ENCODE measurements around the gene COPS7B.

DNA sequence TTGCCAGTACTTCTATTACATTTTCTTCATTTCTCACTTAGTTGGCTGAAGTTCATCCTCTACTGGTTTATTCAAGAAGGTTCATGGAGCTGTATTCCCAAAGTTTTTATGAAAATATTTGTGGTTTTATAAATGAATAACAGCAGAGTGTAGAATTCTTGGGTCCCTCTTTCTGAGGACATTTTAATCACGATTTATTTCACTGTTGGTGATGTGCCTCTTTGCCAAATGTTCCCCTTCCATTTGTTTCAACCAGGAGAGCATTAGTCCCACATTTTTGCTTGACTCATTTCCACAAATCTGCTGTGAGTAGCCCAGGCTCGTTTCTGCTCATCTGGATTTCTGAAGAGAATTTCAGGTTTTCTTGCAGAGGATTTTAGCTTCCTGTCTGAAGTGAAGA lies 20.8 kb downstream of the COPS7B start:
- no peak for TF ChIP-seq ZEB2 (tag by site-specific recombination; IDR thresholded peaks at IDR 0.05)
- no peak for TF ChIP-seq ZNF155 (tag by site-specific recombination; IDR thresholded peaks at IDR 0.05)
- TF ChIP-seq, protein P1, sequence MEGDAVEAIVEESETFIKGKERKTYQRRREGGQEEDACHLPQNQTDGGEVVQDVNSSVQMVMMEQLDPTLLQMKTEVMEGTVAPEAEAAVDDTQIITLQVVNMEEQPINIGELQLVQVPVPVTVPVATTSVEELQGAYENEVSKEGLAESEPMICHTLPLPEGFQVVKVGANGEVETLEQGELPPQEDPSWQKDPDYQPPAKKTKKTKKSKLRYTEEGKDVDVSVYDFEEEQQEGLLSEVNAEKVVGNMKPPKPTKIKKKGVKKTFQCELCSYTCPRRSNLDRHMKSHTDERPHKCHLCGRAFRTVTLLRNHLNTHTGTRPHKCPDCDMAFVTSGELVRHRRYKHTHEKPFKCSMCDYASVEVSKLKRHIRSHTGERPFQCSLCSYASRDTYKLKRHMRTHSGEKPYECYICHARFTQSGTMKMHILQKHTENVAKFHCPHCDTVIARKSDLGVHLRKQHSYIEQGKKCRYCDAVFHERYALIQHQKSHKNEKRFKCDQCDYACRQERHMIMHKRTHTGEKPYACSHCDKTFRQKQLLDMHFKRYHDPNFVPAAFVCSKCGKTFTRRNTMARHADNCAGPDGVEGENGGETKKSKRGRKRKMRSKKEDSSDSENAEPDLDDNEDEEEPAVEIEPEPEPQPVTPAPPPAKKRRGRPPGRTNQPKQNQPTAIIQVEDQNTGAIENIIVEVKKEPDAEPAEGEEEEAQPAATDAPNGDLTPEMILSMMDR (tag by site-specific recombination; IDR thresholded peaks at IDR 0.05): no peak
- no peak for TF ChIP-seq ZNF791 (tag by site-specific recombination; IDR thresholded peaks at IDR 0.05)

Measured in HEK293 (cell line).